HCT116 (cell line): Measurements from ENCODE around the gene RIMBP3C. TPM values are rescaled to one million over a fixed set of nuclear protein-coding genes. Genes with fewer than 3 reads are reported as not detected.

Experiments
- ATAC-seq: fragments of 200-7000 bp; cut with Tn5 transposase; 2 replicates; pipeline ENCODE4 v1.9.1; 2020; ENCODE audit warnings: mild to moderate bottlenecking, moderate library complexity
- BruUV-seq: library from RNA; stranded (reverse); fragments of 400-500 nt; replicated peaks from 2 replicates; lab custom pipeline; 2021; lab: Mats Ljungman, UMichigan
- CTCF ChIA-PET: fragments of 300-600 bp; sonication (Branson Sonifier 250); formaldehyde crosslinking; loops from one replicate; lab custom pipeline; 2021; ENCODE audit warnings: antibody characterized with exemption; lab: Charles Lee
- POLR2A ChIA-PET: fragments of 300-600, 350-600 bp; sonication (Branson Sonifier 250); formaldehyde crosslinking; loops from one replicate; lab custom pipeline; 2021; ENCODE audit warnings: antibody characterized with exemption; lab: Charles Lee
- RAD21 ChIA-PET, 2 experiments: fragments of 300-600 bp; sonication (Branson Sonifier 250); formaldehyde crosslinking; loops; one replicate each; lab custom pipeline; 2023; ENCODE audit warnings: low total read pairs in 2 of 2; ENCODE audit not compliant: uncharacterized antibody in 2 of 2, unreplicated experiment in 2 of 2, low non-redundant PET in 1 of 2; lab: Charles Lee
- DNase-seq: peaks from one replicate; pipeline ENCODE4 v3.0.0-alpha.2; 2010; ENCODE audit warnings: low read depth, low spot score
- H2AFZ ChIP-seq: fragments of 200-600 bp; shearing (Covaris generic), sonication (generic); 2 replicates; pipeline ENCODE4 v1.6.1; 2017; ENCODE audit warnings: low read depth, mixed run types, mixed read lengths, antibody characterized with exemption, low read length; ENCODE audit not compliant: poor library complexity, severe bottlenecking
- H3K27ac ChIP-seq: 2 replicates; pipeline ENCODE4 v1.5.1; 2012; ENCODE audit warnings: low read depth, low read length
- H3K27me3 ChIP-seq: fragments of 200-600 bp; sonication (generic); 2 replicates; pipeline ENCODE4 v1.6.1; 2016; ENCODE audit warnings: mixed run types, low read length, mixed read lengths; ENCODE audit not compliant: insufficient read depth
- H3K36me3 ChIP-seq, 2 experiments: fragments of 200-500 bp in 1 of 2; fragments of 200-600 bp in 1 of 2; sonication (Bioruptor generic) in 1 of 2; sonication (generic) in 1 of 2; 2 replicates each; pipeline versions ENCODE4 v1.5.1 to v1.6.1; 2014 to 2016; ENCODE audit warnings: low read length in 2 of 2, inconsistent platforms in 1 of 2, mixed read lengths in 1 of 2, mixed run types in 1 of 2; ENCODE audit not compliant: insufficient read depth in 2 of 2, control insufficient read depth in 1 of 2
- H3K4me1 ChIP-seq, 2 experiments: fragments of 200-600 bp in 1 of 2; sonication (generic) in 1 of 2; 2 replicates each; pipeline versions ENCODE4 v1.5.1 to v1.6.1; 2012 to 2017; ENCODE audit warnings: low read length in 2 of 2, inconsistent platforms in 1 of 2, mild to moderate bottlenecking in 1 of 2, mixed read lengths in 1 of 2, mixed run types in 1 of 2, moderate library complexity in 1 of 2; ENCODE audit not compliant: insufficient read depth in 2 of 2, control insufficient read depth in 1 of 2
- H3K4me2 ChIP-seq: fragments of 200-600 bp; sonication (generic); 2 replicates; pipeline ENCODE4 v1.6.1; 2017; ENCODE audit warnings: mixed run types, low read length, mixed read lengths
- H3K4me3 ChIP-seq, 2 experiments: fragments of 200-600 bp in 1 of 2; sonication (generic) in 1 of 2; replicated peaks in 1 of 2; 2 replicates each; pipeline ENCODE4 v1.5.1; 2011 to 2016; ENCODE audit warnings: low read length in 2 of 2, control low read depth in 1 of 2, low read depth in 1 of 2, mild to moderate bottlenecking in 1 of 2, mixed read lengths in 1 of 2, mixed run types in 1 of 2
- H3K79me2 ChIP-seq: fragments of 200-600 bp; sonication (generic); 2 replicates; pipeline ENCODE4 v1.6.1; 2017; ENCODE audit warnings: mild to moderate bottlenecking, mixed run types, low read length, moderate library complexity, mixed read lengths; ENCODE audit not compliant: insufficient read depth
- H3K9ac ChIP-seq: fragments of 200-600 bp; sonication (generic); 2 replicates; pipeline ENCODE4 v1.6.1; 2016; ENCODE audit warnings: low read length, mixed read lengths
- H3K9me2 ChIP-seq: fragments of 200-600 bp; sonication (generic), shearing (Covaris generic); 2 replicates; pipeline ENCODE4 v1.6.1; 2017; ENCODE audit warnings: mixed run types, mild to moderate bottlenecking, moderate library complexity; ENCODE audit not compliant: insufficient read depth
- H3K9me3 ChIP-seq, 2 experiments: fragments of 200-500 bp in 1 of 2; fragments of 200-600 bp in 1 of 2; sonication (Bioruptor generic) in 1 of 2; sonication (generic) in 1 of 2; 2 replicates each; pipeline ENCODE4 v1.6.1; 2014 to 2017; ENCODE audit warnings: low read length in 2 of 2, mixed read lengths in 2 of 2, inconsistent platforms in 1 of 2, low read depth in 1 of 2, mild to moderate bottlenecking in 1 of 2, mixed run types in 1 of 2, moderate library complexity in 1 of 2; ENCODE audit not compliant: control insufficient read depth in 1 of 2, insufficient read depth in 1 of 2
- H4K20me1 ChIP-seq: fragments of 200-600 bp; sonication (generic), shearing (Covaris generic); 2 replicates; pipeline ENCODE4 v1.6.1; 2017; ENCODE audit warnings: mixed run types, mild to moderate bottlenecking, moderate library complexity; ENCODE audit not compliant: insufficient read depth
- EGR1 ChIP-seq: IDR thresholded peaks from 2 replicates; pipeline ENCODE4 v1.6.1; 2012; ENCODE audit warnings: low read depth
- ELF1 ChIP-seq: IDR thresholded peaks from 2 replicates; pipeline ENCODE4 v1.6.1; 2012; ENCODE audit warnings: low read depth, borderline replicate concordance
- EZH2phosphoT487 ChIP-seq: fragments of 200-600 bp; IDR thresholded peaks from 2 replicates; pipeline ENCODE4 v1.6.1; 2018; ENCODE audit warnings: antibody characterized with exemption, borderline replicate concordance
- FOSL1 ChIP-seq: IDR thresholded peaks from 2 replicates; pipeline ENCODE4 v1.6.1; 2012; ENCODE audit warnings: low read depth
- RAD21 ChIP-seq: IDR thresholded peaks from 2 replicates; pipeline ENCODE4 v1.6.1; 2012; ENCODE audit warnings: low read depth, mild to moderate bottlenecking
- SRF ChIP-seq: IDR thresholded peaks from 2 replicates; pipeline ENCODE4 v1.6.1; 2012; ENCODE audit warnings: low read depth
- TCF7L2 ChIP-seq: IDR thresholded peaks from 2 replicates; pipeline ENCODE4 v1.7.0; 2011; ENCODE audit warnings: borderline replicate concordance, inconsistent platforms; ENCODE audit not compliant: insufficient read depth, insufficient read length; ENCODE audit errors: extremely low read depth
- intact Hi-C: fragments of 100-400 bp; cut with micrococcal nuclease; formaldehyde crosslinking; loops from 2 replicates; pipeline ENCODE4 v1.10.0; 2022
- total RNA-seq: library from RNA; stranded (reverse); gene quantifications from one replicate; pipeline ENCODE4 v1.2.1, GENCODE V29; 2021; ENCODE audit not compliant: unreplicated experiment
- TF ChIP-seq, protein P1 (sequence below): IDR thresholded peaks from 2 replicates; pipeline ENCODE4 v1.6.1; 2012
- TF ChIP-seq, protein P2 (sequence below), 3 experiments: fragments of 200-600 bp in 1 of 3; sonication (generic) in 1 of 3; IDR thresholded peaks in 2 of 3; conservative IDR thresholded peaks in 1 of 3; 2 replicates each; pipeline ENCODE4 v1.5.1; 2012 to 2017; ENCODE audit warnings: low read depth in 2 of 3, low read length in 2 of 3, antibody characterized with exemption in 1 of 3, borderline replicate concordance in 1 of 3, control low read depth in 1 of 3, mild to moderate bottlenecking in 1 of 3, mixed read lengths in 1 of 3, mixed run types in 1 of 3, moderate library complexity in 1 of 3; ENCODE audit not compliant: insufficient read depth in 1 of 3
- TF ChIP-seq, protein P3 (sequence below): IDR thresholded peaks from 2 replicates; pipeline ENCODE4 v1.6.1; 2011; ENCODE audit warnings: mild to moderate bottlenecking, low read length, moderate library complexity; ENCODE audit not compliant: insufficient replicate concordance; ENCODE audit errors: extremely low read depth
- TF ChIP-seq, protein P4 (sequence below): IDR thresholded peaks from 2 replicates; pipeline ENCODE4 v1.6.1; 2012; ENCODE audit warnings: low read depth
- TF ChIP-seq, protein P5 (sequence below): IDR thresholded peaks from 2 replicates; pipeline ENCODE4 v1.6.1; 2012

The RIMBP3C gene
- total RNA-seq, 1 experiment from 2014 or later = 0.15 TPM

DNA sequence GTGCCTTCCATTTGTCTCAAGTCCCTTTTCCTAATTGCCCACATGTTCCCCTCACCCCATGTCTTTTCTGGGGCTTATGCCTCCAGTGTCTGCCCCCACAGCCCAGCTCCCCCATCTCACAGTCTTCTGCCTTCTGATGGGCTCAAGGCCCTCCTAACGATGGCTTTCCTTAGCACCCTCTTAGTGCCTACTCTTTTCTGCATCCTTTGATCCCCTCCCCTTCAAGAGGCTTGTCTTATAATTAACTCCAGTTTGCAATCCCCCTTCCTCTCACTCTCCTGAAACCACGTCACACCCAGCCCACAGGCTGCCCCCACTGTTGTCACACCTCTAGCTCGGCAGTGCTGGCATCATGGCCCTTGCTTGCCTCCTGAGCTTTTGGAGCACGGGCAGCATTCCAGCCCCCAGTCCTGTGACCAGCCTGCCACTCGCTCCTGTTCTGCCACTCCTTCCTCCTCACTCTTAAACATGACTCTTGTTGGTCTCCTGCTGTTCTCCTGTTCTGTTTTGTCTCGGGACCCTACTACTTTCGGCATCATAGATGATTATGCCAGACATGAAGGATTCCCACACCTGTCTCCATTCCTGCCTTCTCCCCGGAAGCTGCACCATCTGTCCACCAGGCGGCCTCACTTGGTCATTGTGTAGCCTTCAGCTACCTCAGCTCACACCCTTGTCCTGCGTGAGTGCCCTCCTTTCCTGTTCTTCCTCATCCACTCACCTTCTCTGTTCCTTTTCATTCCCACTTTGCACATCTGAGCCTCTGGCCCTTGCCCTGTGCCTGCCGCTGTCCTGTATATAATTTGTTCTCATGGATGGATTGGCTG is 42.4 kb upstream of the RIMBP3C start:
- TF ChIP-seq, protein P1, sequence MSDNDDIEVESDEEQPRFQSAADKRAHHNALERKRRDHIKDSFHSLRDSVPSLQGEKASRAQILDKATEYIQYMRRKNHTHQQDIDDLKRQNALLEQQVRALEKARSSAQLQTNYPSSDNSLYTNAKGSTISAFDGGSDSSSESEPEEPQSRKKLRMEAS = no peak
- TF ChIP-seq, protein P2, sequence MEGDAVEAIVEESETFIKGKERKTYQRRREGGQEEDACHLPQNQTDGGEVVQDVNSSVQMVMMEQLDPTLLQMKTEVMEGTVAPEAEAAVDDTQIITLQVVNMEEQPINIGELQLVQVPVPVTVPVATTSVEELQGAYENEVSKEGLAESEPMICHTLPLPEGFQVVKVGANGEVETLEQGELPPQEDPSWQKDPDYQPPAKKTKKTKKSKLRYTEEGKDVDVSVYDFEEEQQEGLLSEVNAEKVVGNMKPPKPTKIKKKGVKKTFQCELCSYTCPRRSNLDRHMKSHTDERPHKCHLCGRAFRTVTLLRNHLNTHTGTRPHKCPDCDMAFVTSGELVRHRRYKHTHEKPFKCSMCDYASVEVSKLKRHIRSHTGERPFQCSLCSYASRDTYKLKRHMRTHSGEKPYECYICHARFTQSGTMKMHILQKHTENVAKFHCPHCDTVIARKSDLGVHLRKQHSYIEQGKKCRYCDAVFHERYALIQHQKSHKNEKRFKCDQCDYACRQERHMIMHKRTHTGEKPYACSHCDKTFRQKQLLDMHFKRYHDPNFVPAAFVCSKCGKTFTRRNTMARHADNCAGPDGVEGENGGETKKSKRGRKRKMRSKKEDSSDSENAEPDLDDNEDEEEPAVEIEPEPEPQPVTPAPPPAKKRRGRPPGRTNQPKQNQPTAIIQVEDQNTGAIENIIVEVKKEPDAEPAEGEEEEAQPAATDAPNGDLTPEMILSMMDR (IDR thresholded peaks at IDR 0.05 in 2 of 3, conservative IDR thresholded peaks at IDR 0.05 in 1 of 3; ENCODE audit: borderline replicate concordance in 1 of 3, insufficient read depth in 1 of 3, low read depth in 2 of 3, low read length in 2 of 3) = peak; percentile 11 to 65 (median 60); a peak in 4 of 6 replicates
- TF ChIP-seq EZH2phosphoT487 (no peak), EGR1 (no peak), TCF7L2 (no peak), FOSL1 (no peak), SRF (no peak), ELF1 (no peak), RAD21 (peak; percentile 13; the same call in 1 of the 2 replicates)
- TF ChIP-seq, protein P3, sequence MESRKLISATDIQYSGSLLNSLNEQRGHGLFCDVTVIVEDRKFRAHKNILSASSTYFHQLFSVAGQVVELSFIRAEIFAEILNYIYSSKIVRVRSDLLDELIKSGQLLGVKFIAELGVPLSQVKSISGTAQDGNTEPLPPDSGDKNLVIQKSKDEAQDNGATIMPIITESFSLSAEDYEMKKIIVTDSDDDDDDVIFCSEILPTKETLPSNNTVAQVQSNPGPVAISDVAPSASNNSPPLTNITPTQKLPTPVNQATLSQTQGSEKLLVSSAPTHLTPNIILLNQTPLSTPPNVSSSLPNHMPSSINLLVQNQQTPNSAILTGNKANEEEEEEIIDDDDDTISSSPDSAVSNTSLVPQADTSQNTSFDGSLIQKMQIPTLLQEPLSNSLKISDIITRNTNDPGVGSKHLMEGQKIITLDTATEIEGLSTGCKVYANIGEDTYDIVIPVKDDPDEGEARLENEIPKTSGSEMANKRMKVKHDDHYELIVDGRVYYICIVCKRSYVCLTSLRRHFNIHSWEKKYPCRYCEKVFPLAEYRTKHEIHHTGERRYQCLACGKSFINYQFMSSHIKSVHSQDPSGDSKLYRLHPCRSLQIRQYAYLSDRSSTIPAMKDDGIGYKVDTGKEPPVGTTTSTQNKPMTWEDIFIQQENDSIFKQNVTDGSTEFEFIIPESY = no peak
- TF ChIP-seq, protein P4, sequence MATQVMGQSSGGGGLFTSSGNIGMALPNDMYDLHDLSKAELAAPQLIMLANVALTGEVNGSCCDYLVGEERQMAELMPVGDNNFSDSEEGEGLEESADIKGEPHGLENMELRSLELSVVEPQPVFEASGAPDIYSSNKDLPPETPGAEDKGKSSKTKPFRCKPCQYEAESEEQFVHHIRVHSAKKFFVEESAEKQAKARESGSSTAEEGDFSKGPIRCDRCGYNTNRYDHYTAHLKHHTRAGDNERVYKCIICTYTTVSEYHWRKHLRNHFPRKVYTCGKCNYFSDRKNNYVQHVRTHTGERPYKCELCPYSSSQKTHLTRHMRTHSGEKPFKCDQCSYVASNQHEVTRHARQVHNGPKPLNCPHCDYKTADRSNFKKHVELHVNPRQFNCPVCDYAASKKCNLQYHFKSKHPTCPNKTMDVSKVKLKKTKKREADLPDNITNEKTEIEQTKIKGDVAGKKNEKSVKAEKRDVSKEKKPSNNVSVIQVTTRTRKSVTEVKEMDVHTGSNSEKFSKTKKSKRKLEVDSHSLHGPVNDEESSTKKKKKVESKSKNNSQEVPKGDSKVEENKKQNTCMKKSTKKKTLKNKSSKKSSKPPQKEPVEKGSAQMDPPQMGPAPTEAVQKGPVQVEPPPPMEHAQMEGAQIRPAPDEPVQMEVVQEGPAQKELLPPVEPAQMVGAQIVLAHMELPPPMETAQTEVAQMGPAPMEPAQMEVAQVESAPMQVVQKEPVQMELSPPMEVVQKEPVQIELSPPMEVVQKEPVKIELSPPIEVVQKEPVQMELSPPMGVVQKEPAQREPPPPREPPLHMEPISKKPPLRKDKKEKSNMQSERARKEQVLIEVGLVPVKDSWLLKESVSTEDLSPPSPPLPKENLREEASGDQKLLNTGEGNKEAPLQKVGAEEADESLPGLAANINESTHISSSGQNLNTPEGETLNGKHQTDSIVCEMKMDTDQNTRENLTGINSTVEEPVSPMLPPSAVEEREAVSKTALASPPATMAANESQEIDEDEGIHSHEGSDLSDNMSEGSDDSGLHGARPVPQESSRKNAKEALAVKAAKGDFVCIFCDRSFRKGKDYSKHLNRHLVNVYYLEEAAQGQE = no peak
- TF ChIP-seq, protein P5, sequence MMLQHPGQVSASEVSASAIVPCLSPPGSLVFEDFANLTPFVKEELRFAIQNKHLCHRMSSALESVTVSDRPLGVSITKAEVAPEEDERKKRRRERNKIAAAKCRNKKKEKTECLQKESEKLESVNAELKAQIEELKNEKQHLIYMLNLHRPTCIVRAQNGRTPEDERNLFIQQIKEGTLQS = no peak
- ChIA-PET POLR2A (interaction anchor here (1.0 to 1.5 kb wide), 2 partner anchors 35 to 49 kb away, joined by 3 to 4 read pairs; partner anchors contain the start of gene SDF2L1), RAD21 (no interaction called here), CTCF (interaction anchor here (1.3 to 1.8 kb wide), 2 partner anchors 49 to 53 kb away, joined by 6 to 16 read pairs; partner anchors contain the start of gene SDF2L1)
- no peak overlapping the region for H3K27ac ChIP-seq
- no TSS peak for BruUV-seq
- H3K79me2 ChIP-seq = peaks cover 100% of the 10 kb centered on the region
- peaks cover 11 to 36% of the 10 kb centered on the region in 2 experiments for H3K36me3 ChIP-seq
- H2AFZ ChIP-seq = no peak overlapping the region
- H3K4me1 ChIP-seq = no peaks in the 10 kb centered on the region
- peak; percentile 90 for ATAC-seq
- no peak overlapping the region for H3K4me3 ChIP-seq
- H3K27me3 ChIP-seq = no peaks in the 10 kb centered on the region
- DNase-seq = no peak
- peaks cover 24% of the 10 kb centered on the region; the same call in 1 of the 2 replicates for H4K20me1 ChIP-seq
- intact Hi-C loops = no loop called here
- no peaks in the 10 kb centered on the region for H3K9me3 ChIP-seq
- H3K4me2 ChIP-seq = no peak overlapping the region
- no peaks in the 10 kb centered on the region for H3K9me2 ChIP-seq
- H3K9ac ChIP-seq = no peak overlapping the region
